ENCODE measurements around the gene AKTIP.
"Not testable (repeated sequence)": the region's sequence is repeated elsewhere in the genome, so short reads cannot be mapped to it uniquely, and the experiment has no call there.

AKTIP gene

GRCh38 chr16:53515811-53516210 lies 12.8 kb upstream of the AKTIP start:
- DNase-seq (ENCODE audit: low read depth in 3 of 3): no peak

- DNase-seq (ENCODE audit: low read depth in 3 of 3): no peak
Measured at GRCh38 chr16:53515259-53515658, 12.2 kb upstream of the AKTIP start.

- not testable (repeated sequence) for DNase-seq (ENCODE audit: low read depth in 3 of 3)
Measured at GRCh38 chr16:53512795-53513194, 9.8 kb upstream of the AKTIP start.

- DNase-seq (ENCODE audit: low read depth in 3 of 3): no peak
Measured at GRCh38 chr16:53511403-53512280, 8.6 kb upstream of the AKTIP start.

GRCh38 chr16:53511084-53511402 lies 8.0 kb upstream of the AKTIP start:
- no peak for DNase-seq (ENCODE audit: low read depth in 3 of 3)

- no peak for DNase-seq (ENCODE audit: low read depth in 3 of 3)
Measured at GRCh38 chr16:53510704-53511070, 7.7 kb upstream of the AKTIP start.

GRCh38 chr16:53509906-53510703 lies 7.1 kb upstream of the AKTIP start:
- no peak for DNase-seq (ENCODE audit: low read depth in 3 of 3)

GRCh38 chr16:53507464-53508179 lies 4.6 kb upstream of the AKTIP start:
- no peak for DNase-seq (ENCODE audit: low read depth in 3 of 3)

- DNase-seq (ENCODE audit: low read depth in 3 of 3): no peak
Measured at GRCh38 chr16:53506254-53506653, 3.2 kb upstream of the AKTIP start.

GRCh38 chr16:53504665-53505064 lies 1.7 kb upstream of the AKTIP start:
- DNase-seq (ENCODE audit: low read depth in 3 of 3): no peak

GRCh38 chr16:53503991-53504663 lies 1.1 kb upstream of the AKTIP start:
- DNase-seq (ENCODE audit: low read depth in 3 of 3): no peak

- peak; percentile 98 to 99 (median 99) for DNase-seq (ENCODE audit: low read depth in 3 of 3)
Measured at GRCh38 chr16:53503270-53503923, 388 bp upstream of the AKTIP start.

GRCh38 chr16:53501216-53501859 lies 1.7 kb downstream of the AKTIP start:
- DNase-seq (ENCODE audit: low read depth in 3 of 3): no peak

- DNase-seq (ENCODE audit: low read depth in 3 of 3): no peak
Measured at GRCh38 chr16:53498984-53499383, 4.0 kb downstream of the AKTIP start.

- DNase-seq (ENCODE audit: low read depth in 3 of 3): no peak
Measured at GRCh38 chr16:53495325-53495724, 7.7 kb downstream of the AKTIP start.

- no peak for DNase-seq (ENCODE audit: low read depth in 3 of 3)
Measured at GRCh38 chr16:53494636-53495035, 8.4 kb downstream of the AKTIP start.

- DNase-seq (ENCODE audit: low read depth in 3 of 3): no peak
Measured at GRCh38 chr16:53492503-53492902, 10.5 kb downstream of the AKTIP start.

- no peak for DNase-seq (ENCODE audit: low read depth in 3 of 3)
Measured at GRCh38 chr16:53489755-53490154, 13.3 kb downstream of the AKTIP start.

- DNase-seq (ENCODE audit: low read depth in 3 of 3): no peak
Measured at GRCh38 chr16:53486230-53486629, 16.8 kb downstream of the AKTIP start.

GRCh38 chr16:53484542-53484941 lies 18.5 kb downstream of the AKTIP start:
- no peak for DNase-seq (ENCODE audit: low read depth in 3 of 3)

GRCh38 chr16:53482123-53482522 lies 20.9 kb downstream of the AKTIP start:
- DNase-seq (ENCODE audit: low read depth in 3 of 3): no peak

Measured in stimulated activated CD4-positive, alpha-beta T cell treated with anti-CD3 and anti-CD28 coated beads, TNF-alpha, amount 100 ng/mL, for 4 hours (primary cell).